Urothelium cell line (cell line): Measurements from ENCODE around the gene RRH.
"Not testable (repeated sequence)": the region's sequence is repeated elsewhere in the genome, so short reads cannot be mapped to it uniquely, and the experiment has no call there.

Experiments
- DNase-seq: peaks from one replicate; pipeline ENCODE4 v3.0.0; 2011; ENCODE audit warnings: low spot score, mixed read lengths
- FAIRE-seq: peaks from 2 replicates; lab custom pipeline; 2011; peaks lifted over from hg19 to GRCh38; lab: Jason Lieb, UNC

RRH gene

DNA sequence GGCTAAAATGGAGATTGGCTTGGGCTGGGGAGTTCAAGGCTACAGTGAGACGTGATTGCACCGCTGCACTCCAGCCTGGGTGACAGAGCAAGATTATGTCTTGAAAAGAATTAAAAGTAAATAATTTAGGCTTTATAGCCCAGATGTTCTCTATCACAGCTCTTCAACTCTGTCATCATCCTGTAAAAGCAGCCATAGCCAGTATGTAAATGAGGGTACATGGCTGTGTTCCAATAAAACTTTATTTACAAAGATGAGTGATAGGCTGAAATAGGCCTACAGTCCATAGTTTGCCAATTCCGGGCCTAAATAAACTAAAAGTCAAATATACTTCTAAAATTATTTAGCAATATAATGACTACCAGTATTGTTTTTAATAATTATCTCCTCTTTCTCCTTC is 9.2 kb downstream of the RRH start:
- DNase-seq = no peak
- no peak for FAIRE-seq

DNA sequence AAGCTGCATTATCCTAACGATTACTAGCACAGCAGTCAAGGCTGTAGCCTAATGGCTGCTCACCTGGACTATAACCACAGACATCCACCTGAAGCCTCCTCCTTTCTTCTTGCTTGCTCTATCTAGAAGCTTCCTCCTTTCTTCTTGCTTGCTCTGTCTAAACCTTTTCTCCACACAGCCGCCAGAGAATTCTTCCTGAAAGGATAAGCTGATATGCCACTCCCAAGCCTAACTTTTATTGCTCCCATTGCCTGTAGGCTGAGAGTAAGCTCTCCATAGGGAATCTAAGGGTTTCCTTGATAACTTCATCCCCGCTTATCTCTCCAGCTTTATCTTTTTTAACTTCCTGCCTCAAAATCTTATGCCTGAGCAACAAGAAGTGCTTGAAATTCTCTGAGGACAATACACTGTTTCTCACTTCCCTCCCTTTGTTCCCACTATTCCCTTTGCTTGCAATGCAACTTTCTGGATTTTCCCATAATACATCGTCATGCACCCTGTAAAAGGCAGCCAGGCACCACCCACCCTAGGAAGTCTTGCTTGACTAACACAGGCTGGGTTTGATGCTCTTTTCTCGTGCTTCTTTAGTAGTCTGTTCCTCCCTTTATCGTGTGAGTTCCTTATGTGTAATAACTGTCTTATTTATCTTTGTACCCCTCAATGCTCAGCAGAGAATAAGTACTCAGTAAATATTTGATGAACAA is 18.8 kb downstream of the RRH start:
- no peak for DNase-seq
- FAIRE-seq = no peak

DNA sequence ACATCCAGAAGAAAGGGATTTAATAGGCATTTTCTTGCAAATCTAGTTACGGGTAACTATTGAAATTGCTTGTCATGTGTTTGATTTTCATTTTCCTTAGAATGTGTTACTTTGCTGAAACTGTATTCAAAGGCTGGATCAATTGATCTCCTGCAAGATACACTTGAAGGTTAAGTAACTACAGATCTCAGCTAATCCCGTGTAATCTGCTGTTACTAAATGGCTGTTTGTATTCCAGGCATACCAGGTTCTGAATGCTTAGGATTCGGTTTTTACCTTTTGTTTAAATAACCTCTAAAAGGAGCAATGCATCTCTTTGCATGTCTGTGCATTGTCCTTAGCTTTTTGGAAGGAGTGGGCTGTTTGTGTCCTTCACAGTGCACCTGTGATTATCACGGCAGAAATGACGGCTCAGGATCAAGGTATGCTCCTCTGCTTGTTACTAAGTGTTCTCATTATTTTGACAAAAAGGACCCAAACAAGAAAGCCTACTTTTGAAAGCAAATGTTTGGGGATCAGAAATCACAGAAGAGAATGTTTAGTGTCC is 20.2 kb downstream of the RRH start, which contains the start of gene LRIT3:
TSS of gene LRIT3 (plus strand) at position 212 of the 547 bp plus-strand sequence. CDS start at position 307, 95 bp downstream.
- no peak for FAIRE-seq
- DNase-seq = no peak

DNA sequence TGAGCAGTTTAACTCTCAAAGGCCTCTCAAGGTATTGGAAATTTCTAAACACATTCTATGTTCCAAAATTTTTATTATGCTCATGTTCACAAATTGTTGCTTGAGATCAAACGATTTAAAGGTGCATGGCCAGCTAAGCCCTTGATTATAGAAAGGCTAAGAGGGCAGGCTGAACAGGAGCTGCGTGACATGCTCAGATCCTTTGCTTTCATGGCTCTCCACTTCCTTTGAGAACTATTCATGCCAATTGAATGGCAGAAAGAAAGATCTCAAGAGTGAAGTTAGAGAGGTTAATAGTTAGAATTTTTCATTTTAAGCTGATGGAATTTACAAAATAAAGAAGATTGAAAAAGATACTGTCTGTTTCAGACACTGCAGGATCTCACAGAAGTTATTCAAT is 20.7 kb downstream of the RRH start:
- no peak for DNase-seq
- no peak for FAIRE-seq

DNA sequence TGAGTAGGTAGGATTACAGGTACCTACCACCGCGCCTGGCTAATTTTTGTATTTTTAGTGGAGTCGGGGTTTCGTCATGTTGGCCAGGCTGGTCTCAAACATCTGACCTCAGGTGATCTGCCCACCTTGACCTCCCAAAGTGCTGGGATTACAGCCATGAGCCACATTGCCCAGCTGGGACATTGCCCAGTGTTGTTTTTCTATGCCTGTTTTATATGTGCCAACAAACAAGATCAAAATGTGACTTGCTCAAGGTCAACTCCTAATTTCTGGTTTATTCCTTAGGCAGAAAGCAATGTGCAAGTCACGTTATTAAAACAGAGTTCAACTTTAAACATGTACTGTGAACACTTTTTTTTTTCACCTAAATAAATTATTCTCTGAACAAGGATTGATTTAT is 22.8 kb downstream of the RRH start:
- DNase-seq = no peak
- no peak for FAIRE-seq

DNA sequence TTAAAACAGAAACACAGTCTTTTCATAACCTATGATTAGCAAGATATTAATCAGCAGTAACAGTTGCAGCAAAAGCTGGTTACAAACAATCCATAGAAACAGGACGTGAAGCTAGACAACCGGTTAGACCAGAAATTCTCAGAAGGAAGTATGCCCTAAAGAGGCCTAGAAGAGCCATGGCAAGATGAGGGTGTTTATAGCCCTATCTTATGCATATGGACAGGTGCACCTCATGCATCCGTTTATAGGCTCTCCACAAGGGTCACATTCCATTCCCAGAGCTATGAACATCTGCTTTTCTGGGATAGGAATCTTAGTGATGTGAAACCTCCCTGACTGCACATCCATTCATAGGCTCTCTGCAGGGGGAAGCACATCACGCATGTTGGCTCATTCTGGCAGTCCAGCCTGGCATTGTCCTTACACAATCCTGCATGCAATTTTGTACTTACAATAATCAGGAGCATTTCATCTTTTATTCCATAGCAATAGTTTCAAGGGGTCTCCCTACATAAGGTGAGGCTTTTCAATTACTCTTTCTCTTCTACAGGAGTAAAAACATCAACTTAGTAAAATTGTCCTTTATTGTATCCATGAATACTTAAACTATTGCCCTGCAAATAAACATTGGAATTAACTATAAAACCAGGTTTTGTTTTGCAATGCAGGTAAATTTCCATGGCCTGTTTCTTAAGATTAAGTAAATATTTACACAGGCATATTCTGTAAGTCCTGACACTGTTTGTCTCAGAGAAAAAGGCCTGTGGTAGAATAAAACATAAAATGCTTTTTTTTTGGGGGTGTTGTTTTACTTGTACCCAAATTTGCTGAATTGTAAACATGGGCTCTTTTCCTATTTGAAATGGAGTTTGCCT is 31.9 kb downstream of the RRH start:
- FAIRE-seq, DNase-seq: not testable (repeated sequence)

DNA sequence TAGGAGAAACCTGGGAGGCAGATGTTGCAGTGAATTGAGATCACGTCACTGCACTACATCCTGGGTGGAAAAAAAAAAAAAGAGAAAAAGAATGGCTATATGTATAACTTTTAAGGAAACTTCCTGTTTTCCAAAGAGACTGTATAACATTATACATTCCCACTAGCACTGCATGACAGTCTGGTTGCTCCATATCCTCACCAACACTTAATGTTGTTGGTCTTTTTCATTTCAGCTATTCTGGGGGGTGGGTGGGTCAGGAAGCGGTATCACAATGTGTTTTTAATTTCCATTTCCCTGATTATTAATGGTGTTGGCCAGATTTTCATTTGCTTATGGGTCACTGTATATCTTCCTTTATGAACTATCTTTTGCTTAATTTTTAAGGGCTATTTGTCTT is 33.5 kb downstream of the RRH start:
- FAIRE-seq (no peak), DNase-seq (no peak)

DNA sequence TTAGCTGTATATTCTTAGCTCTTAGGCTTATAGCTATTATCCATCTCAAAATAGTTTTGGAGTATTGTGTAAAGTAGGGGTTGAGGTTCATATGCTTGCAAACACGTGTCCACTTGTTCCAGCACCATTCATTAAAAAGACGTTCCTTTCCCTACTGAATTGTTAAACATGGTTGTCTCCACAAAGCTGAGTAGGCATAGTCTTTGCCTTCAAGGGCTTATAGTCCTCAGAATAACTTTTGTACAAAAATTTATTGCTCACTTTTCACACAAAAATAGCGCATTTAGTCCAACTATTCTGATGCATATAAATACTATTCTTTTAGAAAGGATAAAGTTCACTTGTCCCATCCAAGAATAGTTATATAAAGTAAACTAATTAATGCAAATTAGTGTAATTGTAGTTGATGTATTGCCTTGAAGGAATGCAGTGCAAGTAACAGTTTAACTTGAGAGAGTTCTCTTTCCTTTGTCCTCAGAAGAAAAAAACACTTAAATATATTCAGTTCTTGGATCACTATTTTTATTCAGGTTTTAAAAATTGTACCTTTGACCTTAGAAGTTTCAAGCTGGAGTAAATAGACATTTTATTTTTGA is 34.2 kb downstream of the RRH start:
- FAIRE-seq = no peak

DNA sequence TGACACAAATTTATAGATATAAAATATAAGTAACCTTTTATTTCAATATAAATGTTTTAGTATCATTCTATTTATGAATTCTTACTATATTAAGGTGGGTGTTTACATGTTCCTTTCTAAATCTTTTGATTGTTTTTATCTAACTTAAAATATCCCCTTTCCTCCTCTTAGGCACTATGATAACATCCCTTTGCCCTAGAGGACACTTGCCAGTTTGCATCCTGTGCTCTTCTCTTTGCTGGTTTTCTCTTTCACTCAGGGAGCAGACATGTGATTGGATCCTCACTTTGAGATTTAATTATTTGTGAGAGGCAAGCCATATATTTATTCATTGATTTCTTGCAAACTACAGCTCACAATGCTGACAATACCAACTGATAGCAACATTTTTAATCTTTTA is 36.4 kb downstream of the RRH start:
- no peak for DNase-seq
- no peak for FAIRE-seq

More for the DNA sequence above, 34.2 kb downstream of the RRH start:
- DNase-seq = no peak

DNA sequence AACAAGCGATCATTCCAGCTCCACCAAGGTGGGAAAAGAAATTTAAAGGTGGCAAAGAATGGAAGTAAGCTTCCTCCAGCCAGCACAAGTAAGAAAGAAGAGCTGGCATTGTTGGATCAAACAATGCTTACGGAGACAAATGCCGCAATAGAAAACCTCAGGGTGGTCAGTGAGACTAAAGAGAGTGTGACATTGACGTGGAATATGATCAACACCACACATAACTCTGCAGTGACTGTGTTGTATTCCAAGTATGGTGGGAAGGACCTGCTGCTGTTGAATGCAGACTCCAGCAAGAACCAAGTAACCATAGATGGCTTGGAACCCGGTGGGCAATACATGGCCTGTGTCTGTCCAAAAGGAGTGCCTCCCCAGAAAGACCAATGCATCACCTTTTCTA is 42.3 kb downstream of the RRH start:
- FAIRE-seq (peak; percentile 20), DNase-seq (no peak)

DNA sequence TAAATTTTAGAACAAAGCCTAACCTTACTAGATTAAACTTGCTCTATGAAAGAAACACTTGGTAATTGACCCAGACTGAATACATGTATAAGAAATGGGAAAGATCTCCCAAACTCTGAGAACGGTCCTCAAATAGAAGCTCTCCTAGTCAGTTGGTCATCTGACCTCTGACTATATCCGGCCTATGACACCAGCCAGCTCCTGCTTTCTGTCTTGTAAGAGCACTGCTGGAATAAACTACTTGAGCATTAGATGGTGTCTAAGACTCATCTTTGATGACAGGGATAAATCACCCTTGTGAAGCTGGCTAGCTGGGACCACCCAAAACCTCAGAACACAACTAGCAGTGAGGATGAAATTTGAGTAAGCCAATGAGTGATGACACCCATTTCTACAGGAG is 44.3 kb downstream of the RRH start:
- no peak for DNase-seq
- FAIRE-seq = no peak

DNA sequence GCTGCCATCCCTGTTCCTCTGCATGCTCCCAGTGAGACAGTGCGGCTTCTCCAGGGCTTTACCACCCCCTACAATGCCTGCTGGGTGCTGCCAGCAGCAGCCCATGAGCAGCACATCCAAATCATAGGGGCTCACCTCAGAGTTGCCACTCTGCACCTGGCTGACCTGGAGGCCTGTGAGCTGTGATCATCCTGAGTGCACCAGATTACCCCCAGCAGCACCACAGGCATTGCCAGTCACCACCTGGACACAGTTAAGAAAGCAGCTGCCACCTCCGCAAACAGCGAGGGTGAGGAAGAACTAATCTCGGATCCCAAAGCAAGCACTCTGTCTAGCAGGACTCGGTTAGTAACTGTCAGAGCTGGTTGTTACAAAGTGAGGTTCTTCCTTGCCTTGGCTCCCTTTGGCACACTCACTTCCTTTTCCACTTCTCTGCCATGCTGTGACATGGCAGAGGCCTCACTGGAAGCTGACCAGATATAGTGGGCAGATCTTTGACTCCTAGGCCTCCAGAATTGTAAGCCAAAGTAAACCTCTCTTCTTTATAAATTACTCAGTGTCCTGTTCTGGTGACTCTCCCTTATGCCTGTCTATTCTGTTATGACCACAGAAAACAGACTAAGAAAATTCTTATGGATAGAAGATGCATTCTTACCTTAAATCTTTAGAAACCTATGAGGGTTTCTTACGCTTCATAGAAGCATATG is 45.3 kb downstream of the RRH start:
- DNase-seq (no peak), FAIRE-seq (no peak)

DNA sequence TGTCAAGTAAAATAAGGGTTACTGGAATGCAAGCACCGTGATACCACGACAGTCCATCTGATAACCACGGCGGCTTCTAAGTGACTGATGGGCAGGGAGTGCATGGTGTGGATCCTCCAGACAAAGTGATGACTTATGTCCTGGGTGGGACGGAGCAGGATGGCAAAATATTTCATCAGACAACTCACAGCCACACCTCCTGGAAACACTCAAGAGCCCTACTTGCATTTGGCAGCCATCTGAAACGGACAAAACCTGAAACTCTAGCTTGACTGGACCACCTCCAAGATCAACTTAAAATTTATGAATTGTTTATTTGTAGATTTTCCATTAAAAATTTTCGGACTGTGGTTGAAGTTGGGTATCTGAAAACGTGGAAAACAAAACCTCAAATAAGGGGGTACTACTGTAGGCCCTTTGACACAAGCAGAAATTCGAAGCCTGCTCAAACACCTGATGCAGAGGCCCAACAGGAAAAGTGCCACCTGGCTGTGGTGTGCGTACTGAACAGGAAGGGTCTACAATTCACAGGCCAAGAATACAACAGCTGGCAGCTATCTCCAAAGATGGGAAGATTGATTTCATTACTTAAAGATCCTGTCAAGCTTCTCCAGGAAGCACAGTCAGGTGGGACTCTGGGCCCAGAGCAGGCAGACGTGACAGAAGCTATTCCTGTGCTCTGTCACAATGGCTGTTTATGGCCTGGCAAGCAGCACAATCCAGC is 46.2 kb downstream of the RRH start:
- FAIRE-seq = no peak
- no peak for DNase-seq

DNA sequence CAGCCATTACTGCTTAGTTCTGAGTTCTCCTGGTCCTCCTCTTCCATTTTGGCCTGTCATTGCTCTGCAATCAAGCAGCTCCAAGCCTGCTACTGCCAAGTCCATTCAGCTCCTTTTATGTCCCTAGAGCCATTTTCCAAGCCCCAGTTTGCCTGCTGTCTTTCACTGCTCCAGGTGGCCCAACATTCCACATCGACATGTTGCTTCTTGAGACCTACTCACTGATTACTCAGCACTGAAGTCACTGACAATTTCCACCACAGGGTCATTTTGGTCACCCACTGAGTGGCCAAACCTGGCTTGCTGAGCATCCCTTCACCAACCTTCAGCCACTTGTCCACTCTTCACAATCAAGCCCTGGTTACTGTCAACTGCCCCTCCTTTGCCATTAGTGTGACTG is 47.3 kb downstream of the RRH start:
- DNase-seq (no peak), FAIRE-seq (no peak)

DNA sequence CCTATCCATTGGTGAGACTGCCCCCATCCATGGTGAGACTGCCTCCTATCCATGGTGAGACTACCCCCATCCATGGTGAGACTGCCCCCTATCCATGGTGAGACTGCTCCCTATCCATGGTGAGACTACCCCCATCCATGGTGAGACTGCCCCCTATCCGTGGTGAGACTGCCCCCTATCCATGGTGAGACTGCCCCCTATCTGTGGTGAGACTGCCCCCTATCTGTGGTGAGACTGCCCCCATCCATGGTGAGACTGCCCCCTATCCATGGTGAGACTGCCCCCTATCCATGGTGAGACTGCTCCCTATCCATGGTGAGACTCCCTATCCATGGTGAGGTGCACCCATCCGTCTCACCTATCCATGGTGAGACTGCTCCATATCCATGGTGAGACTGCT is 47.8 kb downstream of the RRH start:
- not testable (repeated sequence) for DNase-seq, FAIRE-seq

DNA sequence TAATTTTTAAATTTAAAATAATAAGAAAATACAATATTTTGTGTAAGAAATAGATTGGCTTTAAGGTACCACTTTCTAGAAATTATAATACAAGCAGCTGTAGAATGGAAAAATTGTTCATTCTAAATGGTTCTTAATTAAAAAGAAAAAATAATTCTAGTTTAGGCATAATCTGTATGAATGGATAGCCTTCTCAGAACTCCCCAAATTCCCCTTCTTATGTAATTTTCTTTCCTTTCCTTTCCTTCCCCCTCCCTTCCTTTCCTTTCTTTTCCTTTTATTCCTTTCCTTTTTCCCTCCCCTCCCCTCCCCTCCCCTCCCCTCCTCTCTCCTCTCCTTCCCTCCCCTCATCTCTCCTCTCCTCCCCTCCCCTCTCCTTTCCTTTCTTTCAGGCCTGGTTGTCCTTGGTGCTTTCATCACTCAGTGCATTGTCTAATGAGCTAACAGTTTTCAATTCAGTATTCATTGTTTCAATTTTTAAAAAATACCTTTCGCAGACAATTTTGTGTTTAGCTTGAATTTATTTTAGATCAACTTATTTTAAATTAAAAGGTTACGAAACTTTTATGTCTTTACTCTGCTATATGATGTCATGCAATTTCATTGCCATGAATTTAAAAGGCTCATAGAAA is 49.0 kb downstream of the RRH start:
- no peak for FAIRE-seq
- DNase-seq = no peak

DNA sequence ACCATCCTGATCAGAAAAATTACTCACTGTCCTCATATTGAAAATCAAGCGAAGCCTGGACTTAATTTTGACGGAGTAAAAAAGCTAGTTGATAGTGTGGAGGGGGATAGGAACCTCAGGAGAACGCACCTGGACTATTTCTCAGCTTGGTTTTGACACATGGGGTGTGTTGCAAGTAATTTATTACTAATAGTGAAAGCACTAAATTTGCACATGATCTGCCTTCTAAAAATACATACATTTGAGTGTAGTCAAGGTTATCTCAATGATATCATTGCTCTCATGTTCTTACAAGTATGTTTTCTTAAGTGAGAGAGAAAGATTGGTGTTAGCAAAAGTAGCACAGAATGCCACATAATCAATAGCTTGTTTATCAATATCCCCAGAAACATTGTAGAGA is 49.6 kb downstream of the RRH start:
- FAIRE-seq (no peak), DNase-seq (no peak)

DNA sequence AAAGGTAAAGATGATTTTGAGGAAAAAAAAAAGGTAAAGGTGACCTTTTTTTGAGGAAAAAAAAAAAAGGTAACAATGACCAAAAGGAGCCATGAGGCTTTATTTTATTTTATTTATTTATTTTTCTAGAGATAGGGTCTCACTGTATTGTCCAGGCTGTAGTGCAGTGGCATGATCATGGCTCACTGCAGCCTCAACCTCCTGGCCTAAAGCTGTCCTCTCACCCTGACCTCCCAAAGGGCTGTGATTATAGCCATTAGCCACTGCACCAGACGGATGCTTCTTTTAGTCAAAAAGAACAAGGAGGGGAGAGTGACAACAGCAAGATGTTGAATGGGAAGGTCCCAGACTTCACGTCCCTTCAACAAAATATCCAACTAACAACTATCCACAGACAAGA is 50.6 kb downstream of the RRH start:
- no peak for FAIRE-seq
- no peak for DNase-seq

DNA sequence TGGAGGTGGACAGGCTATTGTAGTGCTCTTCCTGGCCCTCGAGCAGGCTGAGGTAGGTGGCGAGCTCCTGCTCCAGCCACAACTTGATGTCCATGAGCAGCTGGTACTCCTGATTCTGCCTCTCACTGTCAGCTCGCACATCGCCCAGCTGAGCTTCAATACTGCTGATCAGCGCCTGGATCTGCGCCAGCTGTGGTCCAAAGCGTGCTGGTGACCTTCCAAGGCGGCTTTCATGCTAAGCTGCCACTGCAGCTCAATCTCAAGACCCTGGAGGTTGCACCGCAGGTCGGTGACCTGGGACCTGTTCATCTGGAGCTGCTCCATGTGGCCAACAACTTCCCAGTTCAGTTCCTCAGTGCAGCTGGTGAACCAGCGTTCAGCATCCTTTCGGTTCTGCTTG is 51.3 kb downstream of the RRH start:
- DNase-seq = no peak

More for the DNA sequence above, 51.3 kb downstream of the RRH start:
- no peak for FAIRE-seq
